Choroid plexus epithelial cell (primary cell): ENCODE measurements around the gene NMNAT1.
"Not testable (repeated sequence)": the region's sequence is repeated elsewhere in the genome, so short reads cannot be mapped to it uniquely, and the experiment has no call there.

Experiments
- DNase-seq: peaks from one replicate; pipeline ENCODE4 v3.0.0-alpha.2; 2010; ENCODE audit warnings: low read depth
- H3K4me3 ChIP-seq: 2 replicates; pipeline ENCODE4 v1.5.1; 2011; ENCODE audit warnings: low read depth, mild to moderate bottlenecking, control low read depth, low read length, moderate library complexity
- TF ChIP-seq, protein P1 (sequence below): conservative IDR thresholded peaks from 2 replicates; pipeline ENCODE4 v1.5.1; 2011; ENCODE audit warnings: low read depth, mild to moderate bottlenecking, control low read depth, inconsistent platforms, low read length, moderate library complexity

Gene NMNAT1

DNA sequence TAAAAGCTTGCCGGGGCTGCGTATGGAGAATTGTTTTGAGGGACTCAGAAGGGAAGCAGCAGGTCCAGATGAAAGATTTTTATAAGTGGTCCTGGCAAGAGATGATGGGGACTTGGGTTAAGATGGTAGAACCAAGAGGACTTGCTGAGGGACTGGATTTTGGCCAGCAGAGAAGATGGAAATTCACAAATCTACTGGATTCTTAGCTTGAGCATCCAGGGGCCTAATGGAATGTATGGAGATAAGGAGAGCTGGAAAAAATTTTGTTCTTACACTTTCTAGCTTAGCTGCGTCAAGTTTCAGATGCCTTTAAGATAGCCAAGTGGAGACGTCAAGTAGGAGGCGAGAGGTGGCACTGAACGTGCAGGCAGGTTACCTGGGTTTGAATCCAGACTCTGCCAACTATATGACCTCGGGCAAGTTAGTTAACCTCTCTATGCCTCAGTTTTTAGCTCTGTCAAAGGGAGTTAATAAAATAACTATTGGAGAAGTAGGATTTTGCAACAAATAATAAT is 50.3 kb downstream of the NMNAT1 start:
- TF ChIP-seq, protein P1, sequence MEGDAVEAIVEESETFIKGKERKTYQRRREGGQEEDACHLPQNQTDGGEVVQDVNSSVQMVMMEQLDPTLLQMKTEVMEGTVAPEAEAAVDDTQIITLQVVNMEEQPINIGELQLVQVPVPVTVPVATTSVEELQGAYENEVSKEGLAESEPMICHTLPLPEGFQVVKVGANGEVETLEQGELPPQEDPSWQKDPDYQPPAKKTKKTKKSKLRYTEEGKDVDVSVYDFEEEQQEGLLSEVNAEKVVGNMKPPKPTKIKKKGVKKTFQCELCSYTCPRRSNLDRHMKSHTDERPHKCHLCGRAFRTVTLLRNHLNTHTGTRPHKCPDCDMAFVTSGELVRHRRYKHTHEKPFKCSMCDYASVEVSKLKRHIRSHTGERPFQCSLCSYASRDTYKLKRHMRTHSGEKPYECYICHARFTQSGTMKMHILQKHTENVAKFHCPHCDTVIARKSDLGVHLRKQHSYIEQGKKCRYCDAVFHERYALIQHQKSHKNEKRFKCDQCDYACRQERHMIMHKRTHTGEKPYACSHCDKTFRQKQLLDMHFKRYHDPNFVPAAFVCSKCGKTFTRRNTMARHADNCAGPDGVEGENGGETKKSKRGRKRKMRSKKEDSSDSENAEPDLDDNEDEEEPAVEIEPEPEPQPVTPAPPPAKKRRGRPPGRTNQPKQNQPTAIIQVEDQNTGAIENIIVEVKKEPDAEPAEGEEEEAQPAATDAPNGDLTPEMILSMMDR = no peak
- no peak overlapping the region for H3K4me3 ChIP-seq
- DNase-seq = no peak

DNA sequence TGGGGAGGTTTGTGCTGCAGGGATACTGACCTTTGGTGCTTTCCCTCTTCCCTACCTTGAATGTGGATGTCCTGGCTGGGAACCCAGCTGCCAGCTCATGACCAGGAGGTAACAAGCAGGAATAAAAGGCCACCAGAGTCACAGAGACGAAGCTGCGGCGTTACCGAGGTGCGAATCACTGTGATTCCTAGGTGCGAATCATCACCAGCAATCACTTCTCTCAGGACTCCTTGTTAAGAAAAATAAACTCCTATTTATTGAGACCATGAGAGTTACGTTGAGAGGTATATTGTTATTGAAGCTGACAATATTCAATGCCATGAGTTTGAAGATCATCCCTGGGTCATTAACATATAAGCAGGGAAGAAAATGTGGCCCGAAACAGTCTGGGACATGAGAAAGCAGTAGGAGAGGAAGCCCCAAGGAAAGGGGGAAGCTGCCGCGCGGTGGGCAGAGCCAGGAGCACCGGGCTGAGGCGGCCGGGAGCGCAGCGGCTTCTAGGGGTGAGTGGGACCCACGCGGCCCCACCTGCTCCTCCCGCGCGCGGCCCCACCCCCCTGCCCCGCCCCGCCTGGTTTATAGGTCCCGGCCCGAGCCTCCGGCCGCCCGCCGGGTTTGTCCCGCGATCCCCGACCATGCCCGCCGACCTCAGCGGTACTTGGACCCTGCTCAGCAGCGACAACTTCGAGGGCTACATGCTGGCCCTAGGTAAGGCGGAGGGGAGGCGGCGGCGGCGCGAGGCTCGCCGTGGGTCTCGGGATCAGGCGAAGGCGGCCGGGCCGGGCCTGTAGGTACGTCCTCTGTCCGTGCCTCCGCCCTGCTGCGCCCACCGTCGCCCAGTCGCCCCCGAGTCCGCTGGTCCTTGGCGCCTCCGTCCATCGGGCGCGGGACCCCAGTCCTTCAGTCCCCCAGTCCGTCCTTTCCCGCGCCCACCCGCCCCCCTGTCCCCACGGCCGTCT is 53.6 kb downstream of the NMNAT1 start, which contains the start of gene RBP7:
Gene RBP7 (plus strand): TSS at position 605 of the 959 bp plus-strand sequence. CDS start 31 bp downstream, at position 636.
- DNase-seq = no peak
- TF ChIP-seq, protein P1 = no peak
- H3K4me3 ChIP-seq = peak within 1 kb of the TSS; percentile 36

DNA sequence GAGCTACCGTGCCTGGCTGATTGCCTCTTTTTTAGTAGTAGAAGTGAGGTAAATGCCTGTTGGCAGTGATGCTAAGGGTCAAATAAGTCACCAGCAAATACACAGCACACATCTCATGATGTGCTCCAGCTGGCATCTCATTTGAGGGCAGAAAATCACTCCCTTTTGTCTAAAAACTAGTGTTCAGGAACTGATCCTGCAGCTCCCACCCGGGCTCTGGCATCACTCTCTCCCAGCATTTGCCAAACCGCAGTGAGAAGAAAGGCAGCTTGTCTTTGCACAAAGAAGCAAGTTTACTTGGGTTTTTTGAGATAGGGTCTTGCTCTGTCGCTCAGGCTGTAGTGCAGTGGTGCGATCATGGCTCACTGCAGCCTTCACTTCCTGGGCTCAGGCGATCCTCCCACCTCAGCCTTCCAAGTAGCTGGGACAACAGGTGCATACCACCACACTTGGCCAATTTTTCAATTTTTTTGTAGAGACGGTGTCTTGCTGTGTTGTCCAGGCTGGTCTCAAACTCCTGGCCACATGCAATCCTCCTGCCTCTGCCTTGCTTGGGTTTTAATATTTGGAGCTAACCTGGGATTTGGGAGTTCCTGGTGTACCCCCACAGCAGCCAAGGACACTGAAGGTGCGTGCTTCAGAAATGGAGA is 57.9 kb downstream of the NMNAT1 start:
- TF ChIP-seq, protein P1 = no peak
- DNase-seq = no peak
- no peak overlapping the region for H3K4me3 ChIP-seq

DNA sequence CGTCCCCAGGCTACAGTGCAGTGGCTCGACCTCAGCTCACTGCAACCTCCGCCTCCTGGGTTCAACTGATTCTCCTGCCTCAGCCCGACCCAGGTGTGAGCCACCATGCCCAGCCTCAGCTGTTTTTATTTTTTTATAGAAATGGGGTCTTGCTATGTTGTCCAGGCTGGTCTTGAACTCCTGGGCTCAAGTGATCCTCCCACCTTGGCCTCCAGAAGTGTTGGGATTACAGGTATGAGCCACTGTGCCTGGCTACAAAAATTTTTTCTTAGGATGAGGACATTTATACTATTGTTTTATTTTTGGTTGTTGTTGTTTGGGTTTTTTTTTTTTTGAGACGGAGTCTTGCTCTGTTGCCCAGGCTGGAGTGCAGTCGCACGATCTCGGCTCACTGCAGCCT is 62.0 kb downstream of the NMNAT1 start:
- H3K4me3 ChIP-seq, DNase-seq: not testable (repeated sequence)

DNA sequence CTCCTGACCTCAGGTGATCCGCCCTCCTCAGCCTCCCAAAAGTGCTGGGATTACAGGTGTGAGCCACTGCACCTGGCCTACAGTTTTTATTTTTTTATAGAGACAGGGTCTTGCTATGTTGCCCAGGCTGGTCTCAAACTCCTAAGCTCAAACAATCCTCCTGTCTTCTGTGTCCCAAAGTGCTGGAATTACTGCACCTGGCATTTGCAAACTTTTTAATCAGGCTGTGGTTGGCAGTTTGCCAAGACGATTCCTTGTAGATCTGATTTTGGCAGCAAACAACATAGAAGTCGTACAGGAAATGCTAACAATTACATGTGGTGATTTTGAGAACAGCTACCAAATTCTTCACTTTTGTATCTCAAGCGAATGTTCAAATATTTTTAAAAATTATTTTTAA is 63.9 kb downstream of the NMNAT1 start:
- TF ChIP-seq, protein P1 = no peak
- DNase-seq = peak; percentile 27
- H3K4me3 ChIP-seq = no peak overlapping the region

DNA sequence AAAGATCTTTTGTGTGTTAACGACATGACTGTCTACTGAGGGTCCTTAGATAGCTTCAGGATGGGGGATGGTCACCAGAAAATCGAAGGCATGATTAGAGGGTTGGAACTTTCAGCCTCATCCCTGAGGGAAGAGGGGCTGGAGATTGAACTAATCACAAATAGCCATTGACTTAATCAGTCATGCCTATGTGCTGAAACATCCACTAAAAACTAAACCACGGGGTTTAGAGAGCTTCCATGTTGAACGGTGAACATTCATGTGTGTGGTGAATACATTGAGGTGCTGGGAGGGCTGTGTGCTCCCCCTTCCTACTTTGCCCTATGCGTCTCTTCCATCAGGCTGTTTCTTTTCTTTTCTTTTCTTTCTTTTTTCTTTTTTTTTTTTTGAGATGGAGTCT is 70.7 kb downstream of the NMNAT1 start:
- DNase-seq = no peak
- TF ChIP-seq, protein P1 = no peak
- H3K4me3 ChIP-seq = no peak overlapping the region

DNA sequence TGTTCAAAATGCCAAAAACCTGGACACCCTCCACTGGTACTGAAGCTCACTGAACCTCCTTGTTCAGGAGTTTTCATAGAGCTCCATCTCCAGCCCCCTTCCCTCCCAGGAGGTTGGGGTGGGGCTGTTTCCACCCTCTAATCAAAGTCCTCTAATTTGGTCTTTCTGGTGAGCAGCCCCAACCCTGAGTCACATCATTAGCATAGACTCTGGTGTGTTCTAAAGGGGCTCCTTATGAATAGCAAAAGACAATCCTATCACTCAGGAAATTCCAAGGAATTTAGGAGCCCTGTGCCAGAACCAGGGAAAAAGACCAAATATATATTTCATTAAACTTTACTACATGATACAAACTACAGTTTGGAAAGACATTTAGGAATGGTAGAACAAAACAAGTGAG is 76.3 kb downstream of the NMNAT1 start:
- TF ChIP-seq, protein P1 = no peak
- H3K4me3 ChIP-seq = no peak overlapping the region
- no peak for DNase-seq
